ENCODE measurements around the gene CACNG7.

Gene CACNG7

GRCh38 chr19:53983457-53984289 lies 74.6 kb downstream of the CACNG7 start:
- no peak for DNase-seq

- DNase-seq = no peak
Measured at GRCh38 chr19:53985863-53986262, 76.8 kb downstream of the CACNG7 start.

- no peak for DNase-seq
Measured at GRCh38 chr19:53988981-53989380, 79.9 kb downstream of the CACNG7 start.

- DNase-seq = no peak
Measured at GRCh38 chr19:53989600-53990533, 80.8 kb downstream of the CACNG7 start.

GRCh38 chr19:53991224-53992113 lies 82.4 kb downstream of the CACNG7 start, which contains the start of gene CACNG6:
Gene CACNG6, plus strand, starts transcription at chr19:53991637. Its CDS starts 1,241 bp downstream, at chr19:53992878.
- no peak for DNase-seq

GRCh38 chr19:53992211-53992610 lies 83.1 kb downstream of the CACNG7 start:
- no peak for DNase-seq

- DNase-seq = no peak
Measured at GRCh38 chr19:53992815-53993214, 83.7 kb downstream of the CACNG7 start.

GRCh38 chr19:53993448-53993847 lies 84.4 kb downstream of the CACNG7 start:
- DNase-seq = no peak

Measured in NCI-H2107 (cell line).